ENCODE results near the gene KRTAP9-6.

The KRTAP9-6 gene

DNA sequence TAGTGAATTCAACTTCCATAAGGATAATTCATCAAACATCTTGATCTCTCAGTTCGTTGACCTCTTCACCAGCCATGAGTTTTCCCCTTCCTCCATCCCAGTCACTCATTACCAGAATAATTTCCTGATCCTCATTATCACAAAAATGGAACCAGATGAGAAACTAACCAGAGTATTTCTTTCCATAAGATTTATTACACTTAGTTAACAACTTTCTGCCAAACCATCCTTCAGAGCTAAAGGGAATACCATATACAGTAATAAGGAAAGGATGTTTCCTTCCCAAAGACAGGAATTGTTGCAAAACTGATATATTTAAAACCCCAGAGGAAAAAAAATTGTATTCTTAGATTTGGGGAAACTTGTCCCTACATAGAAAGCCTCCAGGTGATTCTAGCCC lies 28.8 kb downstream of the KRTAP9-6 start:
- no peak overlapping the region for H3K23ac ChIP-seq (ENCODE audit: low read length)
- no peaks in the 10 kb centered on the region for H3K36me3 ChIP-seq (ENCODE audit: control insufficient read depth, insufficient read depth, low read length)
- no peak overlapping the region for H3K18ac ChIP-seq (ENCODE audit: low read length)
- H3K9ac ChIP-seq (ENCODE audit: low read length): no peak overlapping the region
- H3K4me1 ChIP-seq (ENCODE audit: control insufficient read depth, low read depth, low read length): no peaks in the 10 kb centered on the region
- H3K79me2 ChIP-seq (ENCODE audit: control insufficient read depth, insufficient read depth, low read length): no peaks in the 10 kb centered on the region
- no peak overlapping the region for H3K4me2 ChIP-seq (ENCODE audit: low read length)
- H3K79me1 ChIP-seq (ENCODE audit: low read length): no peaks in the 10 kb centered on the region
- no peak overlapping the region for H3K4ac ChIP-seq (ENCODE audit: low read depth, low read length)
- H2BK120ac ChIP-seq (ENCODE audit: low read depth, low read length): no peak overlapping the region
- H3K27ac ChIP-seq (ENCODE audit: low read depth, low read length): no peak overlapping the region
- H3K27me3 ChIP-seq (ENCODE audit: insufficient read depth, low read length, poor library complexity): no peaks in the 10 kb centered on the region
- no peak overlapping the region for H2BK15ac ChIP-seq (replicated peaks; ENCODE audit: low read depth)
- no peak overlapping the region for H3K56ac ChIP-seq (ENCODE audit: low read length)
- no peak overlapping the region for H4K8ac ChIP-seq (ENCODE audit: low read depth, low read length)
- DNase-seq: no peak
- no peak overlapping the region for H3K4me3 ChIP-seq (ENCODE audit: low read length)
- WGBS (ENCODE audit: extremely low coverage, insufficient coverage, low lambda C conversion rate): no CpG with 5 or more reads among the region's 1 CpG
- H2AK5ac ChIP-seq (ENCODE audit: low read length): no peak overlapping the region
- H4K5ac ChIP-seq (ENCODE audit: low read length): no peak overlapping the region
- H2BK5ac ChIP-seq (ENCODE audit: low read length): no peak overlapping the region

- H3K79me2 ChIP-seq (ENCODE audit: control insufficient read depth, insufficient read depth, low read length): no peaks in the 10 kb centered on the region
- no peaks in the 10 kb centered on the region for H3K27me3 ChIP-seq (ENCODE audit: insufficient read depth, low read length, poor library complexity)
- H2AK5ac ChIP-seq (ENCODE audit: low read length): no peak overlapping the region
- H3K18ac ChIP-seq (ENCODE audit: low read length): no peak overlapping the region
- no peak overlapping the region for H3K4me3 ChIP-seq (ENCODE audit: low read length)
- no peak overlapping the region for H2BK120ac ChIP-seq (ENCODE audit: low read depth, low read length)
- H2BK15ac ChIP-seq (replicated peaks; ENCODE audit: low read depth): no peak overlapping the region
- H3K4me1 ChIP-seq (ENCODE audit: control insufficient read depth, low read depth, low read length): no peaks in the 10 kb centered on the region
- no peak overlapping the region for H3K23ac ChIP-seq (ENCODE audit: low read length)
- no peak overlapping the region for H3K4ac ChIP-seq (ENCODE audit: low read depth, low read length)
- no peak overlapping the region for H3K9ac ChIP-seq (ENCODE audit: low read length)
- H3K4me2 ChIP-seq (ENCODE audit: low read length): no peak overlapping the region
- no peak overlapping the region for H4K5ac ChIP-seq (ENCODE audit: low read length)
- H2BK5ac ChIP-seq (ENCODE audit: low read length): no peak overlapping the region
- H3K56ac ChIP-seq (ENCODE audit: low read length): no peak overlapping the region
- DNase-seq: no peak
- no peak overlapping the region for H3K27ac ChIP-seq (ENCODE audit: low read depth, low read length)
- H3K79me1 ChIP-seq (ENCODE audit: low read length): no peaks in the 10 kb centered on the region
- whole genome bisulfite sequencing (ENCODE audit: extremely low coverage, insufficient coverage, low lambda C conversion rate): no CpG with 5 or more reads among the region's 1 CpG
- no peaks in the 10 kb centered on the region for H3K36me3 ChIP-seq (ENCODE audit: control insufficient read depth, insufficient read depth, low read length)
- H4K8ac ChIP-seq (ENCODE audit: low read depth, low read length): no peak overlapping the region
These were observed 31.7 kb downstream of the KRTAP9-6 start for GRCh38 chr17:41296846-41297245.

GRCh38 chr17:41298458-41299135 lies 33.4 kb downstream of the KRTAP9-6 start:
- no CpG with 5 or more reads among the region's 20 CpGs for WGBS (ENCODE audit: extremely low coverage, insufficient coverage, low lambda C conversion rate)
- H3K4me3 ChIP-seq (ENCODE audit: low read length): no peak overlapping the region
- no peaks in the 10 kb centered on the region for H3K79me1 ChIP-seq (ENCODE audit: low read length)
- no peaks in the 10 kb centered on the region for H3K4me1 ChIP-seq (ENCODE audit: control insufficient read depth, low read depth, low read length)
- no peaks in the 10 kb centered on the region for H3K79me2 ChIP-seq (ENCODE audit: control insufficient read depth, insufficient read depth, low read length)
- H3K36me3 ChIP-seq (ENCODE audit: control insufficient read depth, insufficient read depth, low read length): no peaks in the 10 kb centered on the region
- H3K18ac ChIP-seq (ENCODE audit: low read length): no peak overlapping the region
- no peak overlapping the region for H4K8ac ChIP-seq (ENCODE audit: low read depth, low read length)
- no peak overlapping the region for H2BK5ac ChIP-seq (ENCODE audit: low read length)
- no peak overlapping the region for H3K4me2 ChIP-seq (ENCODE audit: low read length)
- H3K27me3 ChIP-seq (ENCODE audit: insufficient read depth, low read length, poor library complexity): no peaks in the 10 kb centered on the region
- no peak overlapping the region for H3K9ac ChIP-seq (ENCODE audit: low read length)
- H3K23ac ChIP-seq (ENCODE audit: low read length): no peak overlapping the region
- H4K5ac ChIP-seq (ENCODE audit: low read length): no peak overlapping the region
- no peak overlapping the region for H2AK5ac ChIP-seq (ENCODE audit: low read length)
- DNase-seq: no peak
- H2BK15ac ChIP-seq (replicated peaks; ENCODE audit: low read depth): no peak overlapping the region
- no peak overlapping the region for H3K56ac ChIP-seq (ENCODE audit: low read length)
- H3K27ac ChIP-seq (ENCODE audit: low read depth, low read length): no peak overlapping the region
- H2BK120ac ChIP-seq (ENCODE audit: low read depth, low read length): no peak overlapping the region
- no peak overlapping the region for H3K4ac ChIP-seq (ENCODE audit: low read depth, low read length)

GRCh38 chr17:41301204-41301790 lies 36.1 kb downstream of the KRTAP9-6 start:
- H3K18ac ChIP-seq (ENCODE audit: low read length): no peak overlapping the region
- H3K79me2 ChIP-seq (ENCODE audit: control insufficient read depth, insufficient read depth, low read length): no peaks in the 10 kb centered on the region
- H2BK120ac ChIP-seq (ENCODE audit: low read depth, low read length): no peak overlapping the region
- no peak overlapping the region for H3K4me2 ChIP-seq (ENCODE audit: low read length)
- no CpG with 5 or more reads among the region's 5 CpGs for WGBS (ENCODE audit: extremely low coverage, insufficient coverage, low lambda C conversion rate)
- no peak overlapping the region for H3K27ac ChIP-seq (ENCODE audit: low read depth, low read length)
- no peak overlapping the region for H2AK5ac ChIP-seq (ENCODE audit: low read length)
- no peak overlapping the region for H3K4me3 ChIP-seq (ENCODE audit: low read length)
- H4K8ac ChIP-seq (ENCODE audit: low read depth, low read length): no peak overlapping the region
- no peaks in the 10 kb centered on the region for H3K27me3 ChIP-seq (ENCODE audit: insufficient read depth, low read length, poor library complexity)
- H2BK5ac ChIP-seq (ENCODE audit: low read length): no peak overlapping the region
- H3K4me1 ChIP-seq (ENCODE audit: control insufficient read depth, low read depth, low read length): no peaks in the 10 kb centered on the region
- DNase-seq: no peak
- no peak overlapping the region for H4K5ac ChIP-seq (ENCODE audit: low read length)
- no peak overlapping the region for H3K23ac ChIP-seq (ENCODE audit: low read length)
- no peak overlapping the region for H3K9ac ChIP-seq (ENCODE audit: low read length)
- no peaks in the 10 kb centered on the region for H3K79me1 ChIP-seq (ENCODE audit: low read length)
- no peak overlapping the region for H3K56ac ChIP-seq (ENCODE audit: low read length)
- no peak overlapping the region for H3K4ac ChIP-seq (ENCODE audit: low read depth, low read length)
- H3K36me3 ChIP-seq (ENCODE audit: control insufficient read depth, insufficient read depth, low read length): no peaks in the 10 kb centered on the region
- no peak overlapping the region for H2BK15ac ChIP-seq (replicated peaks; ENCODE audit: low read depth)

DNA sequence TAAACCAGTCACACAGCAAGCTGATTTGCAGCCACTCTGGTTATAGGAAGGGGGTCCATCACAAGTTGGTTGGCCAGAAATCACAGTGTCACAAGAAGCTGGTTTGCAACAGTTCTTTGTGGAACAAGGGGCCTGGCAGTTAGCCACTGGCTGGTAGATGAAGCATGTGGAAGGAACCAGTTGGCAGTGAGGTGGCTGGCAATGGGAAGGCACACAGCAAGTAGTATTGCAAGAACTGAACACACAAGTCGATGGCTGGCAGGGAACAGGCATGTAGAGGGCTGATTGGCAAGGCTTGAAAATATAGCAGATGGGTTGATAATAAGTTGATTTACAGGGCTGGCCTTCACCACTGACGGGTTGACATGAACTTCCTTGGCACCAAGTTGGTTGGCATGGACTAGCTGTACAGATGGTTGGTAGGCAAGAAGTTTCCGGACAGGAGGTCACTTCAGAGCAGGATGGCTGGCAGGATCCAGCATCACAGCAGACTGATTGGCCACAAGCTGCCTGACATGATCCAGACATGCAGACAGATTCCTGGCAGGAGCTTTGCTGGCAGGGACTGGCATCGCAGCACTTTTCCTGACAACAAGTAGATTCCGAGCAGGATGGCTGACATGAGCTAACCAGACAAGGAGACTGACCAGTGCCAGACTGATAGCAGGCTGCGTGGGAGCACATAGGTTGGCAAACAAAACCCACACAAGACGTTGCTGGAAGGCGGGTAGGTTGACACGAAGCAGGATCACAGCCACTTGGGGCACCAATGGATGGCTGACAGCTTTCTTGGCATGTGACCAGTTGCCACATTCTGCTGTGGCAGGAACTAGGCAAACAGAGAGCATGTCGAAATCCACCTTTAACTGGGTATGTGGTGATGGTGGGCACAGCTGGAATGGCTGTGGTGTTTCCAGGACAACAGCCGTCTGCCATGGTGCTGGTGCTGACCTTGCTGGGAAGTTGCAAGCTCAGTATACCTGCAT lies 37.0 kb downstream of the KRTAP9-6 start, which contains the start of gene KRTAP29-1:
Gene KRTAP29-1, minus strand, starts transcription at position 936 of the 986 bp plus-strand sequence. Its CDS starts 0 bp downstream, at position 936.
- H3K79me1 ChIP-seq (ENCODE audit: low read length): no peaks in the 10 kb centered on the region
- WGBS (ENCODE audit: extremely low coverage, insufficient coverage, low lambda C conversion rate): no CpG with 5 or more reads among the region's 11 CpGs
- DNase-seq: no peak

More for the DNA sequence above, 37.0 kb downstream of the KRTAP9-6 start, which contains the start of gene KRTAP29-1:
- Histone ChIP-seq H3K27ac (ENCODE audit: low read depth, low read length) (no peak within 1 kb of the TSS), H4K5ac (ENCODE audit: low read length) (no peak within 1 kb of the TSS), H3K9ac (ENCODE audit: low read length) (no peak within 1 kb of the TSS), H3K4me3 (ENCODE audit: low read length) (no peak within 1 kb of the TSS), H3K27me3 (ENCODE audit: insufficient read depth, low read length, poor library complexity) (no peaks in the 10 kb centered on the region), H3K79me2 (ENCODE audit: control insufficient read depth, insufficient read depth, low read length) (no peaks in the 10 kb centered on the region), H2AK5ac (ENCODE audit: low read length) (no peak within 1 kb of the TSS), H3K4ac (ENCODE audit: low read depth, low read length) (no peak within 1 kb of the TSS), H2BK15ac (replicated peaks; ENCODE audit: low read depth) (no peak within 1 kb of the TSS), H3K36me3 (ENCODE audit: control insufficient read depth, insufficient read depth, low read length) (no peaks in the 10 kb centered on the region), H4K8ac (ENCODE audit: low read depth, low read length) (no peak within 1 kb of the TSS), H2BK120ac (ENCODE audit: low read depth, low read length) (no peak within 1 kb of the TSS), H3K4me2 (ENCODE audit: low read length) (no peak within 1 kb of the TSS), H3K23ac (ENCODE audit: low read length) (no peak within 1 kb of the TSS), H3K56ac (ENCODE audit: low read length) (no peak within 1 kb of the TSS), H3K4me1 (ENCODE audit: control insufficient read depth, low read depth, low read length) (no peaks in the 10 kb centered on the region), H2BK5ac (ENCODE audit: low read length) (no peak within 1 kb of the TSS), H3K18ac (ENCODE audit: low read length) (no peak within 1 kb of the TSS)

Measured in mesendoderm (in vitro differentiated cells).